GM18505 (cell line): ENCODE data around the gene PCDHGA5.
A peak's percentile ranks its signal among the peaks of the same experiment; 100 is the strongest.
"Not testable (repeated sequence)": the region's sequence is repeated elsewhere in the genome, so short reads cannot be mapped to it uniquely, and the experiment has no call there.

Experiments
- ATAC-seq: cut with Tn5 transposase; IDR thresholded peaks from one replicate; pipeline ENCODE4 v1.9.1; 2021; ENCODE audit not compliant: unreplicated experiment
- POLR2A ChIP-seq: IDR thresholded peaks from 4 replicates; pipeline ENCODE4 v1.6.1; 2011; ENCODE audit warnings: borderline replicate concordance; ENCODE audit not compliant: insufficient read depth, insufficient read length; ENCODE audit errors: extremely low read depth

PCDHGA5 gene

DNA sequence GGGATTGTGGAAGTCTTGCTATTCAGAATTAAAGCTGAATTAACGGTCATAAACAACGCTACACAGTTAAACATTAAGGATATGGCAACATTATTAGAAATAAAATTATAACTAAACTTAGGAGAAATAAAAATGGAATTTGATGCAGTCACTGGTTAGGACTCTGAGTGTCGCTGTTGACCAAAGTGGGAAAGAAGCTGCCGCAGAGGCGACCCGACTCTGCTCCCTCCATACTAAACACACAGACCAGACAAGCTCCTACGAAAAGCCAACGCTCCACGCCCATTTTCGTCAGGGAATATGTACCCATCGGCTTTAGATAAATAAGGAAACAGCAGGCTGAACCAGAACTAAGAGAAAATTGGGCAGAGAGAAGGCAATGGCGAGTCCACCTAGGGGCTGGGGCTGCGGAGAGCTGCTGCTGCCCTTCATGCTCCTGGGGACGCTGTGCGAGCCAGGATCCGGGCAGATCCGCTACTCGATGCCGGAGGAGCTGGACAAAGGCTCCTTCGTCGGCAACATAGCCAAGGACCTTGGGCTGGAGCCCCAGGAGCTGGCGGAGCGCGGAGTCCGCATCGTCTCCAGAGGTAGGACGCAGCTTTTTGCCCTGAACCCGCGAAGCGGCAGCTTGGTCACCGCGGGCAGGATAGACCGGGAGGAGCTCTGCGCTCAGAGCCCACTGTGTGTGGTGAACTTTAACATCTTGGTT, at the start of gene PCDHGA5:
TSS of gene PCDHGA5 (plus strand) at position 211 of the 709 bp plus-strand sequence. CDS start at position 380, 169 bp downstream.
- TF ChIP-seq POLR2A, result no peak
- no peak for ATAC-seq

DNA sequence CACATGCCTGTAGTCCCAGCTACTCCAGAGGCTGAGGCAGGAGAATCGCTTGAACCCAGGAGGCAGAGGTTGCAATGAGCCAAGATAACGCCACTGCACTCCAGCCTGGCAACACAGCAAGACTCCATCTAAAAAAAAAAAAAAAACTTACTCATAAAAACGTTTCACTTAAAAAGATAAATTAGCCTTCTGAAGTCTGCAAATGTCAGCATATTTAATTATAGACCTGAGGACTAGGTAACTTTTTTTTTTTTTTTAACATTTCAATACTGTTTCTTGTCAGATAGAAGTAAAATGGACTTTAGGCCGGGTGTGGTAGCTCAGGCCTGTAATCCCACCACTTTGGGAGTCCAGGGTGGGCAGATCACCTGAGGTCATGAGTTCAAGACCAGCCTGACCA, 47.0 kb upstream of the PCDHGA5 start:
- ATAC-seq, result not testable (repeated sequence)

- ATAC-seq, result no peak
- TF ChIP-seq POLR2A, result no peak
Measured at GRCh38 chr5:141319202-141319601, 44.8 kb upstream of the PCDHGA5 start.

- ATAC-seq, result no peak
- TF ChIP-seq POLR2A, result no peak
Measured at GRCh38 chr5:141319699-141320098, 44.3 kb upstream of the PCDHGA5 start.

- peak; percentile 95 for ATAC-seq
- TF ChIP-seq POLR2A, result peak; percentile 98
Measured at GRCh38 chr5:141320225-141321169, 43.5 kb upstream of the PCDHGA5 start, which contains the start of gene TAF7. Gene TAF7, minus strand, starts transcription at chr5:141320784. Its CDS starts 740 bp downstream, at chr5:141320044.

DNA sequence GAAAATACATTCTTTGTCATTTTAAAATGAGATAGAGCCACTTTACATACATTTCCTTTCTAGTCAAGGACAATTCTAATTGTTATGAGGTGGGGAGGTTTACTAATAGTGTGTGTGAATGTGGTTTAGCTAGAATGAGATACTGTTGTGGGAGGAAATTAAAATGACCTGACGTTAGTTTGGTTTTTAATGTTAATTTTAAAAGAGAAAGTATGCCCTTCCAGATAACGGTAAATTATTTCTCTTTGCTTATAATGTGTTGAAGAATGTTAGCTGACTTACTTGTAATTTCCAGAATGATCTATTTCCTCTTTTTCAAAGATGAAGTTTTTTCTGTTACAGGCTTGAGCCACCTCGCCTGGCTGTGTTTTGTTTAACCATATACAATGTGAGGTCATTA, 41.7 kb upstream of the PCDHGA5 start:
- TF ChIP-seq POLR2A, result no peak
- ATAC-seq, result no peak

DNA sequence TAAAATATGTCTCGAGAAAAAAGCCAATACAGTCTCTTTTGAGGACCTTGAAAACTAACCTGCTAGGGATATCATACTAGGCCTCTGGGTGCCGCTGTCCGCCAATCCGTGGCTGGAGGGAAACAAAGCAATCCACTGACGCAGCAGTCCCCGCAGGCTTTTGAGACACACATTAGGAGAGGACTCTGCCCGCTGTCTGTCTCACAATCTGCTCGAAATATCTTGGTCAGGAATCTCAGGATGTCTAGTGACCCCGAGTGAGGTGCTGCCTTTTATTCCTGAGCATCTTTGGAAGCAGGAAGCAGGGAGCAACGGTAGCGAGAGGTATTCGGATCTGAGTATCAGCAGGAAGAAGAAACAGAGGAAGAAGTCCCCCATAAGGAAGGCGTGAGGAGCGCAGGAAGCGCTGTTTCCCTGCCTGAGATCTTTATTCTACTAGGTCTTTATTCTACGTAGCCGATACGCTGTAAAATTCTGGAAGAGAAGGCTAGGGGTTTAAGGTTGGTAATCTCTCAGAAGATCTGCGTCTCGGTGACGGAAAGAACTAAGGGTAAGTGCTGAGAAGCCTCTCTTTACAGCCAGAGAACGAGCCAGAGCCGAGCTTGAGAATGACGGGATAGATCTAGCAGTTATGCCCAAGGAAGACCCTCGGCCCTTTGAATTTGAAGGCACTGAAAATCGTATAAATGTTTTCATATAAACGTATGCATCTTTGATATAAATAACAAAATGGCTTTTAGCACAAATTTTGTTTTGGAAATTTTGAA, 37.7 kb upstream of the PCDHGA5 start:
- TF ChIP-seq POLR2A, result no peak
- ATAC-seq, result peak; percentile 81

GRCh38 chr5:141328231-141328630, 35.7 kb upstream of the PCDHGA5 start:
- no peak for ATAC-seq
- TF ChIP-seq POLR2A, result no peak

DNA sequence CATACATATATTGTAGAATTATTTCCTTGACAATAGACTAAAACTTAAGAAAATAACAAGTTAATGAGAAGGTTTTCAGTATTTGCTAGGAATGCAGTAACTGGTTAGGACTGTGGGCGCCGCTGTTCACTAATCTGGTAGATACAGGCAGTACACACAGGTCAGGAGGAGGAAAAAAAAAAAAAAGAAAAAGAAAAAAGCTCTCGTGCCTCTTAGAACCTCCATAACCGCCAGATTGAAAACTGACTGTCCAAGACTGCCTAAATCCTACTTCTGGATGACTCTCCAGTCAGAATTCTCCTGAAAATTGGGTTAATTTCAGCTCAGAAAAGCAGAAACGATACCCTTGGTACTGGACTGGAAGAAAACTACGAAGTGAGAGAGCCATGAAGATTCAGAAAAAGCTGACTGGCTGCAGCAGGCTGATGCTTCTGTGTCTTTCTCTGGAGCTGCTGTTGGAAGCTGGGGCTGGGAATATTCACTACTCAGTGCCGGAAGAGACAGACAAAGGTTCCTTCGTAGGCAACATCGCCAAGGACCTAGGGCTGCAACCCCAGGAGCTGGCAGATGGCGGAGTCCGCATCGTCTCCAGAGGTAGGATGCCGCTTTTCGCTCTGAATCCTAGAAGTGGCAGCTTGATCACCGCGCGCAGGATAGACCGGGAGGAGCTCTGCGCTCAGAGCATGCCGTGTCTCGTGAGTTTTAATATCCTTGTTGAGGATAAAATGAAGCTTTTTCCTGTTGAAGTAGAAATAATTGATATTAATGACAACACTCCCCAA, 33.5 kb upstream of the PCDHGA5 start, which contains the start of gene PCDHGA1:
TSS of gene PCDHGA1 (plus strand) at position 216 of the 782 bp plus-strand sequence.
- ATAC-seq, result peak; percentile 49
- no peak for TF ChIP-seq POLR2A

GRCh38 chr5:141332571-141332970, 31.4 kb upstream of the PCDHGA5 start:
- ATAC-seq, result not testable (repeated sequence)

DNA sequence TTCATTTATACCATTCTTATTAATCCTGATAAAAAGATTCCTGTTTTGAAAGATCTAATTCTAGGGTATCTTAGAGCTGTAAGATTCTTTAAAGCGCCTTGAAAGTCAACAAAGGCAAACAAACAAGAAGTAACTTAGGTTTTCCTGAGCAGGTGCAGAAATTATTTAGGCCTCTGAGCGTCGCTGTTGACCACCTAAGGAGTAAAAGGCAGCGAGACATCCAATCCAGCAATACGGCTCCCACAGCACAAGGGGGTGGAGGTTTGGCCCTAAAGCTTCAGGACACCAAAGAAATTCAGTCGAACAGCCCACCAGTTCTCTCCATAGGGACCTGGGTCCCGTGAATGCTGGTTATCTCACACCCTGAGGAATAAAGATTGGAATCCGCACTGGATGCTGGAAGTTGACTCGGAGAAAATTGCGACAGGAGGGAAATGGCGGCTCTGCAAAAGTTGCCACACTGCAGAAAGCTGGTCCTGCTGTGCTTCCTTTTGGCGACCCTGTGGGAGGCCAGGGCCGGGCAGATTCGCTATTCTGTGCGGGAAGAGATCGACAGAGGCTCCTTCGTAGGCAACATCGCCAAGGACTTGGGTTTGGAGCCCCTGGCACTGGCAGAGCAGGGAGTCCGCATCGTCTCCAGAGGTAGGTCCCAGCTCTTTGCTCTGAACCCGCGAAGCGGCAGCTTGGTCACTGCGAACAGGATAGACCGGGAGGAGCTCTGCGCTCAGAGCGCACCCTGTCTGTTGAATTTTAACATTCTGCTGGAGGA, 25.2 kb upstream of the PCDHGA5 start, which contains the start of gene PCDHGA2:
TSS of gene PCDHGA2 (plus strand) at position 223 of the 769 bp plus-strand sequence.
- TF ChIP-seq POLR2A, result no peak
- ATAC-seq, result no peak

DNA sequence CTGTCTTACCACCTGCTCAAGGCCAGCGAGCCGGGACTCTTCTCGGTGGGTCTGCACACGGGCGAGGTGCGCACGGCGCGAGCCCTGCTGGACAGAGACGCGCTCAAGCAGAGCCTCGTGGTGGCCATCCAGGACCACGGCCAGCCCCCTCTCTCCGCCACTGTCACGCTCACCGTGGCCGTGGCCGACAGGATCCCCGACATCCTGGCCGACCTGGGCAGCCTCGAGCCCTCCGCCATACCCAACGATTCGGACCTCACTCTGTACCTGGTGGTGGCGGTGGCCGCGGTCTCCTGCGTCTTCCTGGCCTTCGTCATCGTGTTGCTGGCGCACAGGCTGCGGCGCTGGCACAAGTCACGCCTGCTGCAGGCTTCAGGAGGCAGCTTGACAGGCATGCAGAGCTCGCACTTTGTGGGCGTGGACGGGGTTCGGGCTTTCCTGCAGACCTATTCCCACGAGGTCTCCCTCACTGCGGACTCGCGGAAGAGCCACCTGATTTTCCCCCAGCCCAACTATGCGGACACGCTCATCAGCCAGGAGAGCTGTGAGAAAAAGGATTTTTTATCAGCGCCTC, 23.1 kb upstream of the PCDHGA5 start:
- not testable (repeated sequence) for ATAC-seq
